Breast epithelium (tissue), 3 donors: Measurements from ENCODE around the gene HNF4A.

Experiments used
- CTCF ChIP-seq, 3 donors: fragments of 450-650 bp; IDR thresholded peaks; one replicate each; pipeline ENCODE4 v1.5.1; 2016 to 2017; ENCODE audit warnings: antibody characterized with exemption in 3 of 3, mild to moderate bottlenecking in 3 of 3, moderate library complexity in 3 of 3
- POLR2A ChIP-seq: fragments of 450-650 bp; IDR thresholded peaks from one replicate; pipeline ENCODE4 v1.6.1; 2016; ENCODE audit warnings: antibody characterized with exemption, mild to moderate bottlenecking, moderate library complexity
- POLR2AphosphoS5 ChIP-seq, 3 donors: sonication (generic); formaldehyde crosslinking; IDR thresholded peaks; one replicate each; pipeline ENCODE4 v1.6.1; 2017; ENCODE audit warnings: antibody characterized with exemption in 3 of 3

- TF ChIP-seq CTCF (IDR thresholded peaks at IDR 0.05) (no peak), POLR2A (no peak), POLR2AphosphoS5 (IDR thresholded peaks at IDR 0.05) (no peak)
Measured at GRCh38 chr20:44405257-44405656, 49.8 kb downstream of the HNF4A start.
